Lower leg skin (tissue), 4 donors: ENCODE results near the gene FABP1. TPM values are rescaled to one million over a fixed set of nuclear protein-coding genes. Genes with fewer than 3 reads are reported as not detected.

Experiments
- DNase-seq, 2 donors: peaks; one replicate each; pipeline ENCODE4 v3.0.0-alpha.2; 2019; ENCODE audit warnings: low spot score in 2 of 2
- H3K4me3 ChIP-seq: fragments of 200-600 bp; sonication (generic); 2 replicates; pipeline ENCODE4 v1.5.1; 2017; ENCODE audit warnings: mild to moderate bottlenecking, low read depth; ENCODE audit not compliant: poor library complexity, severe bottlenecking
- POLR2A ChIP-seq, 2 donors: fragments of 450-650 bp; IDR thresholded peaks; one replicate each; pipeline ENCODE4 v1.6.1; 2016 to 2017; ENCODE audit warnings: antibody characterized with exemption in 2 of 2, mild to moderate bottlenecking in 1 of 2, moderate library complexity in 1 of 2
- WGBS, 2 donors: methylation state at CpG; one replicate each; pipeline ENCODE4 v1.1.5; 2018; 5-methylcytosine and 5-hydroxymethylcytosine counted together
- intact Hi-C: fragments of 100-400 bp; cut with DNase I; formaldehyde crosslinking; loops from one replicate; pipeline ENCODE4 v1.15.0; 2023; ENCODE audit warnings: low total_unique reads
- total RNA-seq, 4 donors: library from RNA; depleted of rRNA; stranded (reverse); fragments of >200 nt; gene quantifications; one replicate each; pipeline ENCODE4 v1.1.0, GENCODE V29; 2016
- TF ChIP-seq, protein P1 (sequence below), 3 donors: fragments of 450-650 bp; IDR thresholded peaks; one replicate each; pipeline ENCODE4 v1.5.1; 2016; ENCODE audit warnings: antibody characterized with exemption in 3 of 3, mild to moderate bottlenecking in 3 of 3, moderate library complexity in 2 of 3

The FABP1 gene
- not detected for total RNA-seq

DNA sequence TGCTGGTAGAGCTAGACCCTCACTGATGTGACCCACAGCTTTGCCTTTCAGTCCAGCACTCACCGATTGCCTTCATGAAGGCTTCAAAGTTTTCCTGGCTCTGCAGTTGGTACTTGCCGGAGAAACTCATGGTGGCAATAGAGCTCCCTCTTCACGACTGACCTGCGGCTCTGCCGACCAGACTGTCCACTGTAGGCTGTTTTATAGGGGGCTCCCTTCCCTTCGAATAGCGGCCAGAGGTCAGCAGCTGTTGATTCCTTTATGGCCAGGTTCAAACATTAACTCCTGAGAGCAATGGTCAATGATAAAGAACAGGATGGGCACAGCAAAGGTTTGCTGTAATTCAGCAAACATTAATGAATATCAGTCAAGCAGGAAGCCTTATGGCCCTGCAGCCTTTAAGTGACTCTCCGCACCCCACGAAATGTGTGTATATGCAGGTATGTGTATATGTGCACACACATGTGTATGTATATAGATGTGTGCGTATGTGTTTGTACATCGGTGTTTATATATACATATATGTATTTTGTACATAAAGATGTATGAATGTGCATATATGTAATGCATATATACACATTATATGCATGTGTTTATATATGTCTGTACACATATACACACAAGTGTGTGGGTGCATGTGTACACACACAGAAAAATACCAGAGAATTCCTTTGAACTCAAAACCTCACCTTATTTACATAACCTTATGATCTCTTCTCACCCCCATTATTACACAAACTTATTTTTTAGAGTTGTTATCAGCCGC, at the start of gene FABP1:
Gene FABP1 (minus strand): TSS at position 175 of the 766 bp plus-strand sequence. CDS start 45 bp downstream, at position 130.
- no peak within 1 kb of the TSS for H3K4me3 ChIP-seq
- 70 to 74% methylated on average over 12 of the region's 12 CpGs for WGBS, 2 donors
- no peak for DNase-seq
- intact Hi-C loops: no loop called here
- TF ChIP-seq, protein P1, sequence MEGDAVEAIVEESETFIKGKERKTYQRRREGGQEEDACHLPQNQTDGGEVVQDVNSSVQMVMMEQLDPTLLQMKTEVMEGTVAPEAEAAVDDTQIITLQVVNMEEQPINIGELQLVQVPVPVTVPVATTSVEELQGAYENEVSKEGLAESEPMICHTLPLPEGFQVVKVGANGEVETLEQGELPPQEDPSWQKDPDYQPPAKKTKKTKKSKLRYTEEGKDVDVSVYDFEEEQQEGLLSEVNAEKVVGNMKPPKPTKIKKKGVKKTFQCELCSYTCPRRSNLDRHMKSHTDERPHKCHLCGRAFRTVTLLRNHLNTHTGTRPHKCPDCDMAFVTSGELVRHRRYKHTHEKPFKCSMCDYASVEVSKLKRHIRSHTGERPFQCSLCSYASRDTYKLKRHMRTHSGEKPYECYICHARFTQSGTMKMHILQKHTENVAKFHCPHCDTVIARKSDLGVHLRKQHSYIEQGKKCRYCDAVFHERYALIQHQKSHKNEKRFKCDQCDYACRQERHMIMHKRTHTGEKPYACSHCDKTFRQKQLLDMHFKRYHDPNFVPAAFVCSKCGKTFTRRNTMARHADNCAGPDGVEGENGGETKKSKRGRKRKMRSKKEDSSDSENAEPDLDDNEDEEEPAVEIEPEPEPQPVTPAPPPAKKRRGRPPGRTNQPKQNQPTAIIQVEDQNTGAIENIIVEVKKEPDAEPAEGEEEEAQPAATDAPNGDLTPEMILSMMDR (IDR thresholded peaks at IDR 0.05): no peak
- TF ChIP-seq POLR2A (IDR thresholded peaks at IDR 0.05): no peak

DNA sequence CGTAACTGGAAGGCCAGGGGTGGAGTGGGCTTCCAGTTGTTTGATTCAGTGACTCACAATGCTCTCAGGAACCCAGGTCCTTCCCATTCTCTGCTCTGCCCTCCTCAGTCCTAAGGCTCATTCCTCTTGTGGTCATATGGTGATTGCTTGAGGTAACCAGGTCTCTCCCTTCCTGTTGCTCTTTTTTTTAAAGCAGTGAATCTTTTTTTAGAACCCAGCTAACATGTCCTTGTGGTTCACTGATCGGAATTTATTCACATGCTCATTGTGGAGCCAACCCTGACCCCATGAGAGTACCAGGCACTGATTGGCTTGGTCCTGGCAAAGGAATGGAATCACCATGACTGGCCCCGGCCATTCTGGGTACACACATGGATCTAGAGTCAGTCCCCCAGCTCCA, 49.7 kb upstream of the FABP1 start:
- DNase-seq: no peak
- intact Hi-C loops: loop anchor here (10.0 kb wide), 1 partner anchor 123 kb away; the partner anchor contains the start of gene KRCC1
- no peak overlapping the region for H3K4me3 ChIP-seq
- WGBS, 2 donors: 69 to 72% methylated on average over 3 of the region's 3 CpGs
- TF ChIP-seq POLR2A (IDR thresholded peaks at IDR 0.05): no peak
- TF ChIP-seq, protein P1 (IDR thresholded peaks at IDR 0.05): no peak

DNA sequence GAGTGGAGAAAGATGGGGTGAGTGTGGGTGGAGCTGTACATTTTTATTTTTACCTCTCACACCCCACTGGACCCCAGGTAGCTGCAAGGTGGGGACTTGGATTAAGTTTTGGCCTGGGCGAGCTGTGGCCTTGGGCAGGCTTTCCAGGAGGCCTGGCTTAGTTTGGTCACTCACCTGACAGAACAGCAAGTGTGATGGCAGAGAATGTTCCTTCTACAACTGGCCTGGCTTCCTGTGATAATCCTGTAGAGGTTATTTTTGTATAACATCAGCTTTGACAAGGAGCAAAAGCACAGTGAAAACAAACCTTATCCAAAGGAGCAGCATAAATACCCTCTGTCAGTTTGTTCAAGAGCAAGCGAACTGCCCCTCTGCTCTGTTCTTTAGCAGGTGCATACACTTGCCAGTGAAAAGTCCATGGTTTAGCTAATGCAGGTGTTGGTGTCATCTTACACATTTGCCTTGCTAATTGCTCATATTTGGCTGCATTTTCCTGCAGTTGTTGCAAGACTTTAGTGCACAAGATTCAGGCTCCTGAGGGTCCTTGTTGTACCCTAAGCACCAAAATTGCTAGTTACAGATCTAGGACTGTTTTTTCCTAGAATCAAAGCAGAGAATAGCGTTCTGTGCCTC, 48.6 kb upstream of the FABP1 start:
- no peak for TF ChIP-seq POLR2A (IDR thresholded peaks at IDR 0.05)
- TF ChIP-seq, protein P1 (IDR thresholded peaks at IDR 0.05): no peak
- no peak overlapping the region for H3K4me3 ChIP-seq
- intact Hi-C loops: loop anchor here (10.0 kb wide), 1 partner anchor 122 kb away; the partner anchor contains the start of gene KRCC1
- WGBS, 2 donors: 69 to 79% methylated on average over 3 of the region's 3 CpGs
- DNase-seq: no peak

DNA sequence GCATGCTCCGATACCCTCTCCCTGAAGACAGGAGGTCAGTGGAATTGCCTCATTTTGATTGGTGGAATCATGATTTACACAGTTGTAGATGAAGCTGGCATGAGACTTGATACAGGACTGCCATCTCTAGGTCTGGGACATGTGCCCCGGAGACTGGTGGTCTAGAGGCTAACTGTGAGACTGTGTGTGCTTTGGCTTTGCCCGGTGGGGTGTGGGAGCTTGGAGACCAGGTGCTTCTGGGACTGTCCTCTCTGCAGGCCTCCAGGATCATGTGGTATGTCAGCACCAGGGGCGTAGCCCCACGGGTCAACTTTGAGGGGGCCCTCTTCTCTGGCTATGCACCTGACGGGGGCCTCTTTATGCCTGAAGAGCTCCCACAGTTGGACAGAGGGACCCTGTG, 45.0 kb upstream of the FABP1 start:
- no peak overlapping the region for H3K4me3 ChIP-seq
- TF ChIP-seq, protein P1 (IDR thresholded peaks at IDR 0.05): no peak
- DNase-seq: peak in 1 of 2 donors; percentile 78
- 92 to 99% methylated on average over 6 of the region's 6 CpGs for WGBS, 2 donors
- intact Hi-C loops: loop anchor here (10.0 kb wide), 1 partner anchor 118 kb away; the partner anchor contains the start of gene KRCC1

DNA sequence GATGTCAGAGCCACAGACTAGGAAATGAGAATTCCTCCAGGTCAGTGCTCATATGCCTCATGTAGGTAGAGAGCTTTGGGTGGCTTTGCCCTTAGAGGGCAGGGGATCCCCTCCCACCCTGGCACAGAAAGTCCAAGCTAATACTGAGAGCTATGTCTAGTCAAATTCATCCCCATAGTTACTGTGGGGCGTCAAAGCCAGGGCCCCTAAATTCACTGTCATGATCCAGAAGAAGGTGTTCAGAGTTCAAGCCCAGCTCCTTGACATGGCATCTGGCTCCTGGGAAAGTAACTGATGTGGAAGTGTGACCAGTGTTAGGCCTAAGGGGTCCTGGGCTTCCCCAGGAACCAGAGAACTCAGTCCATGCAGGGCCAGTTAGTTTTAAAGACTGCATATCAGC, 44.1 kb upstream of the FABP1 start:
- intact Hi-C loops: loop anchor here (10.0 kb wide), 1 partner anchor 117 kb away; the partner anchor contains the start of gene KRCC1
- TF ChIP-seq, protein P1 (IDR thresholded peaks at IDR 0.05): no peak
- no peak for TF ChIP-seq POLR2A (IDR thresholded peaks at IDR 0.05)
- no peak overlapping the region for H3K4me3 ChIP-seq
- peak in 1 of 2 donors; percentile 56 for DNase-seq
- 93 to 100% methylated on average over 1 of the region's 1 CpG for WGBS, 2 donors
